ENCODE measurements around the gene HIF1AN.
"Not testable (repeated sequence)": the region's sequence is repeated elsewhere in the genome, so short reads cannot be mapped to it uniquely, and the experiment has no call there.

Gene HIF1AN

GRCh38 chr10:100567826-100568225 is 32.1 kb downstream of the HIF1AN start:
- no peak for DNase-seq

DNA sequence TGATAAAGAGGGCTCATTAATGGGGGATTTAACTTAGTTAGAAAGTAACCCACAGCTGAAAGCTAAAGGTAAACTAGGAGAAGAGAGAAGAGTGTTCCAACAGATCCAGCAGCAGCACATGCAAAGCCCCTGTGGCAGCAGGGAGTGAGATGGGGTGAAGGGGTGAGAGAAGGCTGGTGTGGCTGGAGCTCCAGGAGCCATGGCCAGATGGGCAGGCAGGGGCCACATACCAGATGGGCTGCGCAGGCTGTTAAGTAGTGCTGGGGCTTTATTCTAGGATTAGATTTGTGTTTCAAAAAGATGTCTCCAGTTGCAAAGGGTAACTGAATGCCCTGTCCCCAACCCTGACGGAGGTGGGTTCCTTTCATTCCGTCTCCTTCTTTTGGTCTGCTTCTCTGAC is 33.2 kb downstream of the HIF1AN start:
- DNase-seq = no peak

DNA sequence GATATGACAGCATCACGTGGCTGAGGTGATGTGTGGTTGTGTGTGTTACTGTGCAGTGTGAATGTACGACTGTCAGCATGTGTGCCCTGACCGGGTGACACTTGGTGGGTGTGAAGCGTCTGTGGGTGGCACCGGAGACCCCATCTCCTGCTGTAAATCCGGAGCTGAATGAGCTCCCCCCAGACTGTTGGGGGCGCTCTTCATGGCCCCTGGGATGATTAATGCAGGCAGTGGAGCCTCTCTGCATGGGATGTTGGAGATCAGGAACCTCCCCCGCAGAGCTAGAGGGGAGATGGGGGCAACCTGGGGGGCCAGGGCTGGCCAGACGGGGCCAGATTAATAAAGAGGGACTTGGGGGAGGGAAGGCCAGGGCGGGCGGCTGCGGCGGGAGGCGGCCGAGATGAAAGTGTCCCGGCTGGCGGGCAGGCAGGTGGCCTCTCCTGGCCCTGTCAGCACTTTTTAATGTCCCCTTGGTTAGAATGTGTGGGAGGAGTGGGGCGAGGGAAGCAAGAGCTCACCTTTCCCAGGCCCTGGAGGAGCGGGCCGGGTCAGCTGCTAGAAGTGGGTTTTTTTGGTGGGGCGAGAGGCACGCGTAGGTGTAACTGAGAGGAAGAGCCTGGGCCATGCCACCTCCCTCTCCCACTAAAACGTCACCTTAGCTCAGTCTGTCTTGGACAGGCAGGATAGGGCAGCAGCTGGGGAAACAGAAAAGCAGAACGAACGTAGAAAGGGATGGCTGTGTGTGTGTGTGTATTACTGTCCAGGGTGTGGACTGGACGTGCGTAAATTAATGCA is 34.1 kb downstream of the HIF1AN start:
- DNase-seq = no peak

DNA sequence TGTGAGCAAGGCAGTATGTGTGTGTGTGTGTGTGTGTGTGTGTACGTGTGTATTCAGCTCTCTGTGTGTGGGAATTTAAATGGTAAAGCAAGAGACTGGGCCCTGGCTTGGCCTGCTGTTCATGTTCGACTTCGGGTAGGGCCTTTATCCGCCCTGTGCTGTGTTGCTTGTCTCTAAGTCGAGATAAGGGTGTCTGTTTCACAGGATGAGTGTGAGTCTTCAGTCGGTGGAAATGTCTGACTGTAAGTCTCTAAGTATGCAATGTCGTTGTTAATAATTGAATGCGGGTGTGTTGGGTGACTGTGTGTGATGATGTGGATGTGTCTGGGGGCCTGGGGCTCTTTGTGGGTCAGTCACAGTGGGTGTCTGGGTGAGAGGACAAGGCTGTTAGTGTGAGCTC is 34.8 kb downstream of the HIF1AN start:
- DNase-seq = no peak

GRCh38 chr10:100571084-100571856 is 35.5 kb downstream of the HIF1AN start:
- no peak for DNase-seq

- not testable (repeated sequence) for DNase-seq
Measured at GRCh38 chr10:100575146-100575545, 39.4 kb downstream of the HIF1AN start.

DNA sequence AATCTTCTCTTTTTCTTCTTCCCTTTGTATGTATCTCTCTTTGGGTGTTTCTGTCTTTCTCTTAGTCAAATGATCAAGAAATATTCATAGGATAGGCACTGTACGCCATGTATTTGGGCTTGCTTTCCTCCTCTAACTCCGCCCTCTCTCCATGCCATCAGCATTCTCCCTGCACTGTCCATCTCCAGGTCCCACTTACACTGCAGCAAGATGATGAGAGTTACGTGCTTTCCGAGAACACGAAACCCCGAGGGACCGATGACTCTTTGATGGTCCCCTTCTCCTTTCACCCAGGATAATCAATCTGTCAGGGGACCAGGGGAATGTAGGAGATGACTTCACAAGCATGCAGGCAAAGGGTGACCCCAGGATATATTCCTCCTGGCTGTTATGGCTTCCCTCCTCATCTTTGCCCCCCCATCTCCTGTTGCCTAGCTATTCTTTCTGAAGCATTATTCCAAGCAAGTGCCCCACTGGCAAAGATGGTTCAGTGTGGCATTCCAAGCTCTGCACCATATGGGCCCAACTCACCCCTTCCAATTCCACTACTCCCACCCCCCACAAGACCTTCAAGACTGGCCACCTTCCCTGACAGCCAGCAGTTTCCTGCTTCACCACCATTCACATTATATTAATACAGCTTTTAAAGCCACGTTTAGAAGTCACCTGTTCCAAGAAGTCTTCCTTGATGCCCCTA is 40.0 kb downstream of the HIF1AN start:
- no peak for DNase-seq

DNA sequence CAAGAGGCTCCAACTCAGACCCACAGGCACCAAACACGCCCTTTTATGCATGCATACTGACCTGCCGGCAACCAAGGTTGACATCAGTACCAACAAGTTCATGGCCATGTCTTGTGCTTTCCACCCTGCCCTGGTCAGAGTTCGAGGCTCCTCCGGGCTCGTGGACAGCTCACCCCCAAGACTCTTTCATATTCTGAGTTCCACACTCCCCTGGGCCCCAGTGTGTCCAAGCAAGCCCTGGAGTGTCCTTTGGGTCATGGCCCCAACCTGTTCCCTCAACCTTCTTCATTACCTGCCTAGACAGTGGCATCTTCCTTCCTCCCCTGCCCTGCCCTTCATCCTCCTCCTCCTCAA is 40.5 kb downstream of the HIF1AN start:
- no peak for DNase-seq

DNA sequence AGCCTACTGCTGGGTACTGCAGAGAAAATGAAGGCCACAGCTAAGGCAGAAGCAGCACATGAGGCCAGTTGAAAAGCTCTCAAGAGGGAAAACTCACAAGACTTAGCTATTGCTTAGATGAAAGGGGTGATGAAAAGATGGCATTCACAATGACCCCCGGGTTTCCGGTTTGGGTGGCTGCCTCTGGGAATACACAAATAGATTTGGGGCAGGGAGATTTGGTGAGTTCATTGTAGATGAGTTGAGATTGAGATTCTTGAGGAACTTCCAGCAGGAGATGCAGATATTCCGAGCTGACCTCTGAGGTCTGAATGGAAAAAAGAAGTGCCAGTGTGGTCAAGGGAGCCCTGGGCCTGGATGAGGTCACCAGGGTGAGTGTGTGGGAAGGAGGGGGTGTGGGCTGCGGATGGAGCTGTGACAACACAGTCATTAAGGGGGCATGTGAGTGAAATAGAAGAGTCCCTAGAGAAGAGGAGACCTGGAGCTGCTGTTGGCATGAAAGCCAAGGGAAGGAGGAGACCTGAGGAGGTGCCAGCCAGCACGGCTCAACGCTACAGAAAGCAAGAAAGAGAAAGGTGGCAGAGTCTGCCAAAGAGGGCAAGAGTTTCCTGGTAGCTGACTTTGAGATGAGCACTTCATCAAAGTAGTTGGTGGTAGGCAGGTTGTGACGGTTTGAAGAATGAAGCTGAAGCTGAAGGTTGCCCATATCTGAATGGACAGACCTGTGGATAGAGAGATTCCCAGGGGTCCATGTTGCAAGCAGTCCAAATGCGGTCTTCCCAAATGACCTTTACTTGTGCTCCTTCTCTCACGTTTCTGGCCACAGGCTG is 43.7 kb downstream of the HIF1AN start:
- DNase-seq = no peak

GRCh38 chr10:100586959-100587358 is 51.2 kb downstream of the HIF1AN start:
- DNase-seq = no peak

GRCh38 chr10:100598166-100598565 is 62.4 kb downstream of the HIF1AN start:
- no peak for DNase-seq

GRCh38 chr10:100600218-100600617 is 64.5 kb downstream of the HIF1AN start:
- no peak for DNase-seq

GRCh38 chr10:100607439-100607838 is 71.7 kb downstream of the HIF1AN start:
- no peak for DNase-seq

Measured in effector CD8-positive, alpha-beta T cell (primary cell).